ENCODE results near the gene ANP32A. TPM values are rescaled to one million over a fixed set of nuclear protein-coding genes. Genes with fewer than 3 reads are reported as not detected.

Gene ANP32A
- total and polyA plus RNA-seq, 8 donors, result 34.4 to 112 (median 68.7) TPM

GRCh38 chr15:68775671-68776476 is 44.8 kb downstream of the ANP32A start:
- no peak overlapping the region for H3K4me3 ChIP-seq
- TF ChIP-seq POLR2A (IDR thresholded peaks at IDR 0.05), result no peak
- no peak for TF ChIP-seq CTCF (IDR thresholded peaks at IDR 0.05)
- TF ChIP-seq EP300 (IDR thresholded peaks at IDR 0.05), result no peak
- TF ChIP-seq POLR2AphosphoS5 (IDR thresholded peaks at IDR 0.05), result no peak
- peak overlapping the region in 3 of 5 donors; percentile 43 to 60 (median 56) for H3K27ac ChIP-seq
- intact Hi-C loops (cut with DNase I; ENCODE audit: low total_unique reads), result no loop called here
- H3K9me3 ChIP-seq, result no peaks in the 10 kb centered on the region
- H3K36me3 ChIP-seq, result peaks cover 12 to 37% (median 35%) of the 10 kb centered on the region in 4 donors
- peaks cover 0 to 19% (median 8%) of the 10 kb centered on the region in 4 donors for H3K4me1 ChIP-seq
- peak; percentile 37 to 72 for DNase-seq
- H3K27me3 ChIP-seq, result no peaks in the 10 kb centered on the region
- 57 to 65% (median 58%) methylated on average over 8 of the region's 8 CpGs for WGBS, 5 donors

GRCh38 chr15:68775236-68775577 is 45.5 kb downstream of the ANP32A start:
- Histone ChIP-seq H3K36me3 (peaks cover 5 to 30% (median 29%) of the 10 kb centered on the region in 4 donors), H3K4me1 (peaks cover 0 to 19% (median 8%) of the 10 kb centered on the region in 4 donors), H3K27ac (peak overlapping the region in 3 of 5 donors; percentile 43 to 60 (median 56)), H3K27me3 (no peaks in the 10 kb centered on the region), H3K4me3 (no peak overlapping the region), H3K9me3 (no peaks in the 10 kb centered on the region)
- TF ChIP-seq CTCF (IDR thresholded peaks at IDR 0.05) (no peak), POLR2AphosphoS5 (IDR thresholded peaks at IDR 0.05) (no peak), EP300 (IDR thresholded peaks at IDR 0.05) (no peak), POLR2A (IDR thresholded peaks at IDR 0.05) (no peak)
- no peak for DNase-seq
- 87 to 95% (median 90%) methylated on average over 3 of the region's 3 CpGs for WGBS, 5 donors
- intact Hi-C loops (cut with DNase I; ENCODE audit: low total_unique reads), result no loop called here

- H3K27ac ChIP-seq, result no peak overlapping the region
- TF ChIP-seq POLR2AphosphoS5 (IDR thresholded peaks at IDR 0.05) (no peak), CTCF (IDR thresholded peaks at IDR 0.05) (no peak), EP300 (IDR thresholded peaks at IDR 0.05) (no peak), POLR2A (IDR thresholded peaks at IDR 0.05) (no peak)
- 95 to 98% (median 97%) methylated on average over 3 of the region's 3 CpGs for WGBS, 5 donors
- peaks cover under 1 to 25% (median 23%) of the 10 kb centered on the region in 4 donors for H3K36me3 ChIP-seq
- DNase-seq, result no peak
- no peaks in the 10 kb centered on the region for H3K27me3 ChIP-seq
- H3K9me3 ChIP-seq, result no peaks in the 10 kb centered on the region
- peaks cover 0 to 19% (median 8%) of the 10 kb centered on the region in 4 donors for H3K4me1 ChIP-seq
- no peak overlapping the region for H3K4me3 ChIP-seq
- intact Hi-C loops (cut with DNase I; ENCODE audit: low total_unique reads), result no loop called here
Observed at GRCh38 chr15:68774521-68775235, 46.0 kb downstream of the ANP32A start.

GRCh38 chr15:68774120-68774519 is 46.6 kb downstream of the ANP32A start:
- no peak for DNase-seq
- H3K36me3 ChIP-seq, result peaks cover 0 to 19% (median 18%) of the 10 kb centered on the region in 4 donors
- H3K9me3 ChIP-seq, result no peaks in the 10 kb centered on the region
- H3K4me3 ChIP-seq, result no peak overlapping the region
- peaks cover 0 to 19% (median 8%) of the 10 kb centered on the region in 4 donors for H3K4me1 ChIP-seq
- 93 to 97% (median 96%) methylated on average over 4 of the region's 4 CpGs for WGBS, 5 donors
- intact Hi-C loops (cut with DNase I; ENCODE audit: low total_unique reads), result no loop called here
- no peak for TF ChIP-seq POLR2A (IDR thresholded peaks at IDR 0.05)
- no peak for TF ChIP-seq EP300 (IDR thresholded peaks at IDR 0.05)
- no peak for TF ChIP-seq CTCF (IDR thresholded peaks at IDR 0.05)
- no peak for TF ChIP-seq POLR2AphosphoS5 (IDR thresholded peaks at IDR 0.05)
- H3K27ac ChIP-seq, result no peak overlapping the region
- no peaks in the 10 kb centered on the region for H3K27me3 ChIP-seq
